Memory B cell (primary cell): ENCODE results near the gene FGD5.

Source experiments
- ATAC-seq: fragments of 150-1000 bp; cut with Tn5 transposase; 2 replicates; pipeline ENCODE4 v1.10.0; 2021; ENCODE audit warnings: low read depth, mild to moderate bottlenecking, moderate library complexity
- DNase-seq, 2 donors: peaks; one replicate each; pipeline ENCODE4 v3.0.0; 2022; ENCODE audit warnings: low spot score in 2 of 2
- H3K27ac Mint-ChIP-seq: one replicate; pipeline ENCODE4 v1.8.0; 2022; ENCODE audit warnings: mild to moderate bottlenecking, moderate library complexity, mixed read lengths
- H3K27me3 Mint-ChIP-seq: one replicate; pipeline ENCODE4 v1.8.0; 2022; ENCODE audit warnings: mixed read lengths
- H3K36me3 Mint-ChIP-seq: one replicate; pipeline ENCODE4 v1.8.0; 2022; ENCODE audit warnings: mild to moderate bottlenecking, mixed read lengths
- H3K4me1 Mint-ChIP-seq: one replicate; pipeline ENCODE4 v1.8.0; 2022; ENCODE audit warnings: mixed read lengths
- H3K4me3 Mint-ChIP-seq: one replicate; pipeline ENCODE4 v1.8.0; 2022; ENCODE audit warnings: mild to moderate bottlenecking, moderate library complexity, mixed read lengths
- H3K9me3 Mint-ChIP-seq: one replicate; pipeline ENCODE4 v1.8.0; 2022; ENCODE audit warnings: mixed read lengths

Gene FGD5

GRCh38 chr3:14837878-14838258 is 19.1 kb downstream of the FGD5 start:
- Mint-ChIP-seq H3K9me3 (no peaks in the 10 kb centered on the region), H3K4me1 (peaks cover 5% of the 10 kb centered on the region), H3K36me3 (no peaks in the 10 kb centered on the region), H3K27me3 (peaks cover 5% of the 10 kb centered on the region), H3K4me3 (no peak overlapping the region), H3K27ac (no peak overlapping the region)
- ATAC-seq (no peak), DNase-seq (no peak)

GRCh38 chr3:14839236-14839635 is 20.5 kb downstream of the FGD5 start:
- peaks cover 5% of the 10 kb centered on the region for H3K27me3 Mint-ChIP-seq
- H3K27ac Mint-ChIP-seq, result no peak overlapping the region
- H3K9me3 Mint-ChIP-seq, result no peaks in the 10 kb centered on the region
- H3K4me3 Mint-ChIP-seq, result no peak overlapping the region
- H3K36me3 Mint-ChIP-seq, result no peaks in the 10 kb centered on the region
- H3K4me1 Mint-ChIP-seq, result peaks cover 5% of the 10 kb centered on the region
- ATAC-seq (no peak), DNase-seq (no peak)

- Mint-ChIP-seq H3K36me3 (no peaks in the 10 kb centered on the region), H3K27ac (no peak overlapping the region), H3K4me1 (peaks cover 17% of the 10 kb centered on the region), H3K27me3 (no peaks in the 10 kb centered on the region), H3K4me3 (no peak overlapping the region), H3K9me3 (no peaks in the 10 kb centered on the region)
- DNase-seq (no peak), ATAC-seq (no peak)
Observed at GRCh38 chr3:14841836-14842235, 23.1 kb downstream of the FGD5 start.

GRCh38 chr3:14842277-14842676 is 23.5 kb downstream of the FGD5 start:
- H3K27ac Mint-ChIP-seq, result peak overlapping the region; percentile 49
- ATAC-seq, result no peak
- H3K27me3 Mint-ChIP-seq, result no peaks in the 10 kb centered on the region
- no peaks in the 10 kb centered on the region for H3K9me3 Mint-ChIP-seq
- H3K36me3 Mint-ChIP-seq, result no peaks in the 10 kb centered on the region
- no peak for DNase-seq
- peaks cover 19% of the 10 kb centered on the region for H3K4me1 Mint-ChIP-seq
- no peak overlapping the region for H3K4me3 Mint-ChIP-seq

- ATAC-seq (no peak), DNase-seq (no peak)
- no peaks in the 10 kb centered on the region for H3K36me3 Mint-ChIP-seq
- peaks cover 30% of the 10 kb centered on the region for H3K4me1 Mint-ChIP-seq
- no peaks in the 10 kb centered on the region for H3K9me3 Mint-ChIP-seq
- no peak overlapping the region for H3K27ac Mint-ChIP-seq
- H3K27me3 Mint-ChIP-seq, result no peaks in the 10 kb centered on the region
- no peak overlapping the region for H3K4me3 Mint-ChIP-seq
Observed at GRCh38 chr3:14843321-14843720, 24.6 kb downstream of the FGD5 start.

GRCh38 chr3:14844386-14845170 is 25.8 kb downstream of the FGD5 start:
- H3K27ac Mint-ChIP-seq, result peak overlapping the region; percentile 7
- no peak for DNase-seq
- no peaks in the 10 kb centered on the region for H3K36me3 Mint-ChIP-seq
- no peaks in the 10 kb centered on the region for H3K27me3 Mint-ChIP-seq
- ATAC-seq, result no peak
- H3K9me3 Mint-ChIP-seq, result no peaks in the 10 kb centered on the region
- H3K4me1 Mint-ChIP-seq, result peaks cover 35% of the 10 kb centered on the region
- no peak overlapping the region for H3K4me3 Mint-ChIP-seq

GRCh38 chr3:14845180-14845579 is 26.4 kb downstream of the FGD5 start:
- no peak for ATAC-seq
- H3K27me3 Mint-ChIP-seq, result no peaks in the 10 kb centered on the region

GRCh38 chr3:14845826-14846225 is 27.1 kb downstream of the FGD5 start:
- ATAC-seq (no peak), DNase-seq (no peak)
- no peaks in the 10 kb centered on the region for H3K36me3 Mint-ChIP-seq
- peak overlapping the region; percentile 69 for H3K27ac Mint-ChIP-seq
- H3K9me3 Mint-ChIP-seq, result no peaks in the 10 kb centered on the region
- peaks cover 39% of the 10 kb centered on the region for H3K4me1 Mint-ChIP-seq
- no peak overlapping the region for H3K4me3 Mint-ChIP-seq
- H3K27me3 Mint-ChIP-seq, result peaks cover 2% of the 10 kb centered on the region

More at GRCh38 chr3:14845180-14845579, 26.4 kb downstream of the FGD5 start:
- no peaks in the 10 kb centered on the region for H3K9me3 Mint-ChIP-seq
- H3K4me3 Mint-ChIP-seq, result no peak overlapping the region
- no peaks in the 10 kb centered on the region for H3K36me3 Mint-ChIP-seq
- DNase-seq, result no peak
- peak overlapping the region; percentile 7 for H3K27ac Mint-ChIP-seq
- H3K4me1 Mint-ChIP-seq, result peaks cover 35% of the 10 kb centered on the region

GRCh38 chr3:14846226-14846880 is 27.6 kb downstream of the FGD5 start:
- DNase-seq, result no peak
- Mint-ChIP-seq H3K36me3 (no peaks in the 10 kb centered on the region), H3K27ac (peak overlapping the region; percentile 69)

GRCh38 chr3:14847613-14848541 is 29.1 kb downstream of the FGD5 start:
- H3K27me3 Mint-ChIP-seq, result peaks cover 2% of the 10 kb centered on the region
- peak overlapping the region; percentile 69 for H3K27ac Mint-ChIP-seq
- no peak for DNase-seq
- H3K4me1 Mint-ChIP-seq, result peaks cover 34% of the 10 kb centered on the region
- no peaks in the 10 kb centered on the region for H3K36me3 Mint-ChIP-seq
- peak overlapping the region; percentile 59 for H3K4me3 Mint-ChIP-seq
- peak; percentile 70 for ATAC-seq
- no peaks in the 10 kb centered on the region for H3K9me3 Mint-ChIP-seq

More at GRCh38 chr3:14846226-14846880, 27.6 kb downstream of the FGD5 start:
- Mint-ChIP-seq H3K9me3 (no peaks in the 10 kb centered on the region), H3K4me1 (peaks cover 39% of the 10 kb centered on the region), H3K4me3 (no peak overlapping the region), H3K27me3 (peaks cover 2% of the 10 kb centered on the region)
- ATAC-seq, result no peak

- no peaks in the 10 kb centered on the region for H3K36me3 Mint-ChIP-seq
- DNase-seq (no peak), ATAC-seq (no peak)
- H3K4me3 Mint-ChIP-seq, result no peak overlapping the region
- H3K27me3 Mint-ChIP-seq, result peaks cover 3% of the 10 kb centered on the region
- no peaks in the 10 kb centered on the region for H3K9me3 Mint-ChIP-seq
- no peak overlapping the region for H3K27ac Mint-ChIP-seq
- peaks cover 34% of the 10 kb centered on the region for H3K4me1 Mint-ChIP-seq
Observed at GRCh38 chr3:14848906-14849305, 30.1 kb downstream of the FGD5 start.

- H3K4me1 Mint-ChIP-seq, result peaks cover 32% of the 10 kb centered on the region
- DNase-seq (no peak), ATAC-seq (no peak)
- no peak overlapping the region for H3K27ac Mint-ChIP-seq
- peaks cover 3% of the 10 kb centered on the region for H3K27me3 Mint-ChIP-seq
- no peaks in the 10 kb centered on the region for H3K9me3 Mint-ChIP-seq
- H3K4me3 Mint-ChIP-seq, result no peak overlapping the region
- no peaks in the 10 kb centered on the region for H3K36me3 Mint-ChIP-seq
Observed at GRCh38 chr3:14849638-14850230, 31.0 kb downstream of the FGD5 start.

GRCh38 chr3:14852058-14852594 is 33.4 kb downstream of the FGD5 start:
- no peaks in the 10 kb centered on the region for H3K36me3 Mint-ChIP-seq
- DNase-seq (no peak), ATAC-seq (no peak)
- peaks cover 21% of the 10 kb centered on the region for H3K4me1 Mint-ChIP-seq
- no peak overlapping the region for H3K27ac Mint-ChIP-seq
- H3K4me3 Mint-ChIP-seq, result no peak overlapping the region
- peaks cover 7% of the 10 kb centered on the region for H3K27me3 Mint-ChIP-seq
- H3K9me3 Mint-ChIP-seq, result no peaks in the 10 kb centered on the region
